Stimulated activated CD4-positive, alpha-beta T cell treated with anti-CD3 and anti-CD28 coated beads, TNF-alpha, amount 100 ng/mL, for 4 hours (primary cell): ENCODE results near the gene MED12L.

Source experiments
- DNase-seq, 3 experiments: peaks; one replicate each; pipeline ENCODE4 v3.0.0-alpha.2; 2020; ENCODE audit warnings: low read depth in 3 of 3

MED12L gene

DNA sequence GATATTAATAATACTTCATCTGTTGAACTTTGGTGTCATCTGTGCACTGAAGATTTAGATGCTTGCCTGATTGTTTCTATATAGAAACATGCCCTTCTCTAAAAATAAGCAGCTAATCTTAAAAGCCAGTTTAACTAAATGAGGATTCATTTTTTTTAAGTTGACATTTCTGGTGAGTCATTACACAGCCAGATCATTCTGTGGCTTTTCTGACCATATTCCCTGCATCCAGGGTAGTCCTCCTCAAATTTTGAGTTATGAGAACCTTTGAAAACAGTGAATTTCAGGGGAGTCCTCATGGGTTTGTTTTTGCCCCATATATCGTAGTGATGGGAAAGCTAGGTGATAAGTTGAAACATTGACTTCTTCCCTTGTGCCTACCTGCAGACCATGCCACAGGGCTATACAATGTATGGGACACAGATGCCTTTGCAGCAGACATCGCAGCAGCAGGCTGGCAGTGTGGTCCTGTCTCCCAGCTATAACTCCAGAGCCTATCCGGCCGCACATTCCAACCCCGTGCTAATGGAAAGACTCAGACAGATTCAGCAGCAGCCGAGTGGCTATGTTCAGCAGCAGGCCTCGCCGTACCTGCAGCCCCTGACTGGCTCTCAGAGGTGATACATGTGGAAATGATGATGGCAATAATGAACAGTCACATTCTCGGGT lies 325.6 kb downstream of the MED12L start:
- DNase-seq, result no peak

DNA sequence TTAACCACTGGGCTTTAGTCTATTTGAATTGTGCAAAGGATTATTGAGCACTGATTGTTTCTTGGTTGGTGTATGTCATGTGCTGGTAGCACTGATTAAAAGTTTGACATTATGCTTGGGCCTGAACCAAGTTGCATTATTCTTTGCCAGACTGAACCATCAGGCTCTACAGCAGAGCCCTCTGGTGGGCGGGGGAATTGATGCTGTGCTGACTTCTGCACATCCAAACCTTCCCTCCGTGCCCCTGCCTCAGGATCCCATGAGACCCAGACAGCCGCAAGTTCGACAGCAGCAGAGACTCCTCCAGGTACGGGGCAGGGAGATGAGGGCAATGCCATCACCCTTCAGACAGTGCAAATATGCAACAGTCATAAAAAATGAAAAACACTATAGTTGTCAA lies 327.5 kb downstream of the MED12L start:
- DNase-seq, result no peak

DNA sequence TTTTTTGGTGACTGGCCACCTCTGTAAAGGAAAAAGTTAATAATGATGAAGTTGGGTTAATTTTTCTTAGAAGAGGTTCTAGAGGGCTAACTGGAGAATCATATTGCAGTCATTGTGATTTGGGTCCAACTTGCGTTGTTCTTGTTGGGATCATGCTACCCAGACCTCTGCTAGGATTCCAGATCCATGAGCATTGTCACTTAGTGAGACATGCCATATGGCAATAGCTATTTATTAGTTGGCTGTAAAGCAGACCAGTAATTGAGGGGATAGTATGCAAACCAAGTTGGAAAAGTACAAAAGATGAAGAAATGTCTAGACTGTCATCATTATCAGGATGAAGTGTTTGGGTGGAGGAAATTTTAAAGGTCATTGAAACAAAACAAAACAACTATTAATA lies 329.8 kb downstream of the MED12L start:
- DNase-seq, result no peak

DNA sequence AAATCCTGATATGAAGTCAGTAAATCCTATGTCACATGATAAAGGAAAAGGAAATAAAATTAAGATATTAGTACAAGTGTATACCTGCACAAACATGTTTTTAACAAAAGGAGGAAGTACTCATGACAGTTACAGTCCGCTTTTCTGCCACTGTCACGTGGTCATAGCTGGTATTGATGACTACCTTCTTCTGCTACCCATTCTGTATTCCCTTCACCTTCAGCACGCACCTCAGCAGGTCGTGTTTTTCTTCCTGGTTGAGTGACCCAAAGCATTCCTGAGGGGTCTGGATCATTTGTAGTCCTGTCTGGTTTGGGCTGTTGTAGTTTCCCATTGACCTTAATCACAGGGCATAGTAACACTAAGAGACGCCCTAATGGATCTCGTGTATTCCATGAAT lies 334.3 kb downstream of the MED12L start:
- DNase-seq, result no peak

DNA sequence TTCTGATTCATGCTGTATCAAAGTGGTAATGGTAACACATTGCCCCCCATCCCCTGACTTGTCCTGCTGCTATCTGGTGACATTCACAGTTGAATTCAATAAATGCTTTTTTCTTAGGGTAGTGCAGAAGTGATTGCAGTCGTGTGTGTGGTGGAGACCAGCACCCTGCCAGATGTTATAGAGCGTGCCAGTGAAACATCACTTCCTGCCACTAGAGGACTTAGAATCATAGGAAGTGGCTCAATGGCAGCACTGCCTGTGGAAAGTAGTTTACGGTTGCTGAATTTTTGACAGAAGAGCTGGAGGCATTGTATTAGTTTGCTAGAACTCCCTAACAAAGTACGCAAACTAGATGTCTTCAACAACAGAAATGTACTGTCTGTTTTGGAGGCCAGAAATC lies 336.5 kb downstream of the MED12L start:
- DNase-seq, result no peak

DNA sequence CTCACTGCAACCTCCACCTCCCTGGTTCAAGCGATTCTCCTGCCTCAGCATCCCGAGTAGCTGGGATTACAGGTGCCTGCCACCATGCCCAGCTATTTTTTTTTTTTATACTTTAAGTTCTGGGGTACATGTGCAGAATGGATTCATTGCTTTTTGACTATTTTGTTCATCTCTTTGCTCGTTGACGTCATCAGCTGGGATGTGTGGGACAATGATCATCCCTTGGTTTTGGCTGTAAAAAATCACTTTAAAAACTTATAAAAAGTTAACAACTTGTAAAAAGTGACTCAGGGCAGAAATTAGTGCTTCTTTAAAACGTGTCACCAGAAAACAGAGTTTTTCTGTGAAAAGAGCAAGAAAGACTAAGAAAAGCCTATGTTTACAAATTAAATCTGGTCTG lies 337.6 kb downstream of the MED12L start:
- DNase-seq, result no peak

DNA sequence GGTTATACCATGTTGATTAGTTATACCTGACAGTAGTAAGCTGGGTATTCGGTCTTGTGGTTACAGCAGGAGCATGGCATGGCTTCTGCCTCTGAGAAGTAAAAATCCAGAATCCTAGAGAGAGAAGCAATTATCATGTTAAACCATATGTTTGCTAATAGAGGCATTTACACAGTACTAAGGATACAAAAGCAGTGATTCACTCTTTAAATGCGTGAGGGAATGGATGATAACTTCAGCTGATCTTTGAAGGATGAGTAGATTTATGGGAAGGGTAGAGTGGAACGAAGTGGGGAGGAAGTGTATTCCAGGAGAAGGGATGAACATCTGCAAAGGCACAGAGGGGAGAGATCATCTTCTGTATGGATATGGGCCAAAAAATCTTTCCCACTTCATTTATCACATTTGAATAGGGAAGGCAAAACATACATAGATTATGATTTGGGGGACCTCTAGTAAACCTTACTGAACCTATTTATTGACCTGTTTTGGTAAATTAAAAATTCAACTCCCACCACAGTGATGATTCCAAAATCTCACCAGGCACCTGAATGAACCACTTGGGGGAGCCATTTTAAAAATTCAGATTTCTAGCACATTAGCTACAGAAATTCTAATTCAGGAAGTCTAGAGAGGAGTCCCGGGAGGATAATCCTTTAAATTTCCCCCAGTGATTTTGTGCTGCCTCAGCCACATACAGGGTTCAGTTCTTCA lies 340.3 kb downstream of the MED12L start:
- no peak for DNase-seq

DNA sequence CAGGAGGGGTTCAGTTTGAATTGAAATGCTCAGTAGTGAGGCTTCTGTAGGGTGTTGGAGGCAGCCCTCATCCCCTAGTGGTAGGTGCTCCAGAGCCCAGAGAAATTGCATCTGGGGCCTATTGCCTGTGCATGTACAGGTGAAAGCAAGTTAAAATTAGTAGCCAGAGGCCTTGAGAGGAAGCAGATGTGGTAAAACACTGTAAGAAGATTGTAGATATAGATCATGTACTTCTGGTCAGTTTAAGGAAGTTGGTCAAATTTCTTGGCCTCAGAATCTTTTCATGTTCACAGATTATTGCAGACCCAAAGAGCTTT lies 340.8 kb downstream of the MED12L start:
- DNase-seq, result no peak

DNA sequence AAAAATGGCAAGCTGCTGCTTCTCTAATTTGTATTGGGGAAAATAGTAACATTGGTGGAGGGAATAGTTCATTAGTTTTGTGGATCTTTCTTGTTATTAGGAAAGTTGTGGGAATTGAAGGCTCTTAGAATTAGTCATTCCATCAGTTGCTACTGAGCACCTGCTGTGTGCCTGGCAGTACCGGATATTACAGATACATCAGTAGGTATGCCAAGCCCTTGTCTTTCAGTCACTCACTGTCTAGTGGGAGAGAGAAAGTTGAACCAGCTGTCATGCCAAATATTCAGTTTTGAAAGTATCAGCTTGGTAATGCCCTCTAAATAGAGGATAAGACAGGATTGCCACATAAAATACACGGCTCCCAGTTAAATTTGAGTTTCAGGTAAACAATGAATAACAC lies 342.9 kb downstream of the MED12L start:
- no peak for DNase-seq

DNA sequence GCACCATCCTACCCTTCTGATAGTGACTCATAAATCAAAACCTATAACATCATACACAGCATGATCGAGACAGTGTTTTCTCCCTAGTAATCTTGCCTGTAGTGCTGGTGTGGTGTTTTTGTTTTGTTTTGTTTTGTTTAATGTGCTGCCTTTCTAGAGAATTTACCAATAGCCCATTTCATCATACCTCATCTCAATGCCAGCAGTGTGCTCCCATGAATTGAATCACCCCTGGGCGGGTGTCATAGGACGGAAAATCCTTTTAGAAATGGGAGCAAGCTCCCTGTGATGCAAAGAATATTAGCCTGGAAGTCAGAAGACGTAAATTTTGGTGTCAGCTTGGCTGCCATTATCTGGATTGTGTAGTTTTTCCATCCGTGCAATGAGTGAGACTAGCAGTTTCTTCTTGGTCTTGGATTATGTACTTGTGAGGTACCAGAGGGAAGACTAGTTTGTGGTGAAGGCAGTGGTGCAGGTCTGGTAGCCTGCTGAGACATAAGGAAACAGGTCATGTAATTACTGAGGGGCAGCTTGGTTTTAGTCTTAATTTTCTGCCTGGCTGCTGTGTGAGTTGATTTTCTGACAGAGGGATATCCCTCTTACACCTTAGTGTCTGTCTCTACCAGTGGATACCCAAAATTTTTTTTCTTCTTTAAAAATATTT lies 345.5 kb downstream of the MED12L start:
- no peak for DNase-seq

DNA sequence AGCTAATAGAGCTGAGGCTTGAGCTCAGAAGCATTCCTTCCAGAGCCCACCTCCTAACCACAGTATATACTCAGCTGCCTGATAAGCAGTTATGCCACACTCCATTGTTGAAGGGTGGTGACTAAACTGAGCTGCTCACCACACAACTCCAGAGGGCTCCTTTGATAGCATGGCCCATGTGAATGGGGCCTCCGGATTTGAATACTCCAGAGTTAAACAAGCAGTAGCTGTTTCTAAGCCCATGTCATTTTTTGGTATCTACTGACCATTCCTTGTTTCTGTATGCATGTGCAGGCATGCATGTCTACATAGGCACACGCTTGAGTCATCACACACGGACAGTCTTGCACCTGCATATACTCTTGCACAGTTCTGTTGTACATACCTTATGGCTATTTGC lies 346.5 kb downstream of the MED12L start:
- DNase-seq, result no peak

DNA sequence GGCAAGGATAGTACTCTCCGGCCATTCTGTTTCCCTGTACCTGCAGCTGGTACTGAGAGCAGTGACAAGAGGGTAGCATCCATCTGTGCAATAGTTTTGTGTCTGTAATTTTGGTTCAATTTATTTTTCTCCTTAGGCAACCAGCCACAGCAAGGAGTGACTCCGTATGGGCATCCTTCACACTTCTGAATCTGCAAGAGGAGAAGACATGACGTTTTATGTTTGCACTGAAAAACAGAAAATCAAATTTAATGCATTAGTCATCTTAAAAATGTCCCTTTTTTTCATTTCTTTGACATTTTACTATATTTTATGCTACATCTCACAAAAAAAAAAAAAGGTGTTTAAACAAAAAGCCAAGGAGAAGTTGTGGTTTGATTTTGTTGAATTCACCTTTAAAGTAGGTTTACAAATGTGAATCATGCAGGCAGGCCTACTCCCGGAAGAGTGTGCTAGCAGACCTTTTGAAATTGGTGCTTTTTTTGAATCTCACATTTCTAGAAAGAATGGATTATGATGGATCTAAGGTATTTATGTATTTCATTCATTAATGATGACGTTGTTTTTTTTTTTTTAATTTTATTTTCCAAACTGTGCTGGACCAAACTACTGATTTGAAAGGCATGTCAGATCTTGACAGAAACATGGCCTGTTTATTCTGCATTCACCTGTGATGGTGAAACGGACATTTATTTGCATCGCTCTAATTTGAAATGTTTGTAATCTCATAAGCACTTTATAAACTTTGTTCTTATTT lies 347.3 kb downstream of the MED12L start:
- no peak for DNase-seq

DNA sequence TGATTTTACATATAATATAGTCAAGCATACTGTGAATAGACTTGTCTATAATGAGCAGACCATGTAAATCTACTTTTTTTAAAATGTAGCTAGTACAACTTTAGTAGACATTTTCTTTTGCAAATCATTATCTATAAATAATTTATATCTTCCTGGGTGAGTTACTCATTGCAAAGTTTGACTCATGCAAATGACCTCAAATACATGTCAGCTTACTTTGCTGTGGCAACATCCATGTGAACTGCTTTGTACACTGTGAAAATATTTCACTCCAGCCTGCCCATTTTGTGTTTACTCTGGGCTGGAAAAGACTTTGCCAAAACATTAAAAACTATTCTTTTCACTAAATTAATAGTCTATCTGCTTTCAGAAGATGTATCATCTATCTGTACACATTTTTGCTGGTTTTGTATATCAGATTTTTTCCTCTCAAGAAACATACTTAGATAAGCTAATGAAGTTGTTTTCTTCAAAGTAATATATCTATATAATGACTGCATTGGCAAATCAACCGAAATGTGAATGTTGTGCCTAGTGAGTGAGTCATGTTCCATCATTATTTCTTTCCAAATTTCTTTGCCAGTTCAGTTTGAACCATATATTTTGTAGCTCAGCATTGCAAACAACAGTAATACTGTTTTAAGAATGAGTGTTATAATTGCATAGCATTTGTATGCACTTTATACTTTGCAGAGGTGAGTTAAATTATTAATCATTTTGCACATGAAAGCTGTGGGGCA lies 348.9 kb downstream of the MED12L start:
- no peak for DNase-seq

DNA sequence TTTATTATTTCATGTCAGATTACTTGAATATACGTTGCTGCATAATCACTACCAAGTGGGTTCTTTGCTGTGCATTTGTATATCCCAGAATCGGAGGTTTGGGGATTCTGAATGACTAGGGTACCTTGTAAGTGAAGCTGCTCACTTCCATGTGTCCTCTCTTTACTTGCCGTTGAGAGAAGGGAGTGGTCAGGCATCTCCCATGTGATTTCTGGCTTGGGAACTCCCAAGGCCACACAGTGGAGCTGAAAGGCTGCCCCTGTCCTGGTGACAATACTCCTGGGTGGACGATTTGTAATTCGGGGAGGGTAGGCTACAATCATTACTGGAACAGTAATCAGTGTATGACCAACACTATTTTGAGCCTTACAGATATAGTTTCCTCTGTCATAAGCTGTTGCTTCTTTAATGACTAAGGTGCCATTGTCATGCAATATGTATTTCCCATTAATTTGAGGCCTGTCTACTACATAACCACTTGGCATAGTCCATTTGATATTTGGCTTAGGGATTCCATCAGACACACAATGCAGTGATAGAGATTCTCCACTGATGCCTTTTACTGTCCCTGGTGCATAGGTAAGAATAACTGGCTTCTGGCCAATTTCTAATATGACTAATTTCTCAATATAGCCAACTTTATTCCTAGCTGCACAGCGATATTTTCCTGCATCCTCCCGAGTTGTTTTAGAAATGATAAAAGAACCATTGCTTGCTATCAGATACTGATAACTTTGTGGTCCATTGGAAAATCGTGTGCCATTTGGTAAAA lies 351.4 kb downstream of the MED12L start:
- DNase-seq, result no peak

DNA sequence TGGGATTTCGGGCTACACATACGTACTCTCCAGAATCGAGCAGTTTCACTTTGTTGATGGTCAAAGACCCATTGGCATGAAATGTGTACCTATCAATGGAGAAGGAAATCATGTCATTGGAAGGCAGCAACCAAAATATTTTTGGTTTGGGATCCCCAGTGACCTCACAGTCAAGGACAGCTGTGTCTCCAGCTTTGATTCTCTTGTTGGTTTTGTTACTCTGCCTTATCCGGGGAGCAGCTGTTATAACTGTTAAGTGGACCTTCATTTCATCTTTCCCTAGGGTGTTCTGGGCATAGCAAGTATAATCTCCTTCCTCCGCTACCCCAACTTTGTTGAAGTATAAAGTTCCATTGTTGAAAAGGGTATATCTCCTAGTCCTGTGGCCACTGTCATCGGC lies 352.4 kb downstream of the MED12L start:
- DNase-seq, result no peak

DNA sequence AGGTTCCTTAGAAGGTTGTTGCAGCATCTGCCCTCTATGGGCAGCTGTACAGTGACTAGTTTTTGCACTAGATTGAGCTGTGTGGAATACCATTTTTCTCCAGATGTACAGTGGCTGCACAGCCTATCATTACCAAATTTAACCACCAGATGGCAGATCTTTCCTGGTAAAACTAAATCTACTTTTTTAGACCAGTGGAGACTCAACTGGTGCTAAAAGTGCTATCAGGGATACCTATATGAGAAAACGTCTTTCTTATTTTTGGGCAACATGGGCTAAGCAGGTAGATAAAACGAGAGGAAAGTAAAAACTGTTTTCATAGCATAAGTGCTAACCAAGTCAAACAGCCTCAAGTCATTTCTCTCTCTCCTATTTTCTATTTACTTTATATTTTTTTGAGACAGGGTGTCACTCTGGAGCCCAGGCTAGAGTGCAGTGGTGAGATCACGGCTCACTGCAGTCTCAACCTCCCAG lies 354.2 kb downstream of the MED12L start:
- no peak for DNase-seq

DNA sequence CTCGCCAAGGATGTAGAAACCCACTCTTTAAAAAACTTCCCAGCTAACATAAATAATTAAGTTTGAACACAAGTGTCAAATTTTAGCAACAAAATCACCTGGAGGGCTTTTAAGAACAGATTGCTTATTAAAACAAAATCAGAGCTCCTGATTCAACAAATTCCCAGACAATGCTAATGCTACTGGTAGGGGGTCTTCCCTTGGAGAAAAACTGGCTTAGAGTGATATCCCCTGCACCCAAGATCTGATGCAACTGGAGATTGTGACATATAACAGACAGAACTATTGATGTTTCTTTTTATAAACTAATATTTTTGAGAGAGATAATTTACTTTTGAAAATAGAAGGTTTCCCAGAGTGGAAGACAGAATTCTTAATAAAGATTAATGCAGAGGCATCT lies 355.5 kb downstream of the MED12L start:
- no peak for DNase-seq

DNA sequence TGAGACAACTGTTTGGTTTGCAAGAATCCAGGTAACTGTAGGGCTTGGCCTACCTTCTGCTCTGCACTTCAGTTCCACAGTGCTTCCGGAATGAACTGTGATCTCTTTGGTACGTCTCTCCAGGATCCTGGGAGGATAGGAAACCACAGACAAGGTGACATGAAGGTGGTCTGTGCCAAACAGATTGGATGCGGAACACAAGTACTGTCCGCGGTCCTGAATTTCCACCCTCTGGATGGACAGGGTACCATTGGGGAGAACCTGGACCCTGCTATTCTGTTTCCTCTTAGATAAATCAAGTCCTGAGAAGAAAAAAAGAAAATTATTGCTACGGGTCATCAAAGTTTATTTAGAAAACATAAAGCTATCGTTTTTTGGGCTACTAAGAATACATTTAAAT lies 358.1 kb downstream of the MED12L start:
- DNase-seq, result no peak

DNA sequence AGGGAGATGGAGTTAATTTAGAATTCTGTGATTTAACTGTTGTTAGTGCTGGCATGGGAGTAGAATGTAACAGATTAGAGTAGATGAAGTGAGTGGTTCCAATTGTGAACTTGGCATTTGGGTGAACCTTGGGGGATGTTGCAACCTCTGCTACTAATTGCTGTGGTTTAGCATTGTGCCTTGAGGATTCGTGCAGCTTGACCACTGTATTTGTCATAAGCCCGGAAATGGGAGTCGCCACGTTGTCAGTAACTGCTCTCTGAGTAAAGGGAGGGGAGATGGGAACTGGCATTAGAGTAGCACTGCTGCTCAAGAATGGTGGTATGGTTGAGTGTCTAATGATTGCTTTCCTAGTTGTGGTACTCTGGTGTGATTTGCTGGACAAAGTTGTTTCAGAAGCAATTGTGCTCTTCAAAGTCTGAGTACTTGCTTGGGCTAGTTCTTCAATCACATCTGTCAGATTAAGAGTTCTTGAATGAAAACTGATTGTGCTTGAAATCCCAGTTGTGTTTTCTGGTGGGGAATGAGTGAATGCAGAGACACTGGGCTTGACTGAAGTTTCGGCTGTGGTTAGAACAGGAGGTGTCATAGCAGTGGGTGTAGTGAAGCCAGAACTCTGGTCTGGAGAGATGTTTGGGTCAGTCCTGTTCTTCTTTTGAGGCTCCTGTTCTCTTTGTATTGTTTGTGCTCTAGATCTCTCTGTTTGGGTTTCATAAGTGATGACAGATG lies 360.0 kb downstream of the MED12L start:
- no peak for DNase-seq

DNA sequence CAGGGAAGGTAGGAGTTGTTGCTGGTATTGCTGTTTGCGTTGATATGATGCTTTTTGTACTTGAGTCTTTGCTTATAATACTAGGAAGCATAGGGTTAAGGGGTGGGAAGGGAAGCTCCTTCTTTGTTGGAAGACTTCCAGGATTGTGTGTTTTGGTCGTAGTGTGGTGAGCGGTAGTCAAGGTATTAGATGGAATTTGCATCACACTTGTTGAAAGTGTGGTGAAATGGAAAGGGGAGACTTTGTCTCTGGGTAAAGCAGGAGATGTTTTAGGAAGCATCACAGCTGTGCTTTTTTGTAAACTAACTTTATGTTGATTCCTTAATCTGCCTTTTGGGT lies 360.5 kb downstream of the MED12L start:
- no peak for DNase-seq

DNA sequence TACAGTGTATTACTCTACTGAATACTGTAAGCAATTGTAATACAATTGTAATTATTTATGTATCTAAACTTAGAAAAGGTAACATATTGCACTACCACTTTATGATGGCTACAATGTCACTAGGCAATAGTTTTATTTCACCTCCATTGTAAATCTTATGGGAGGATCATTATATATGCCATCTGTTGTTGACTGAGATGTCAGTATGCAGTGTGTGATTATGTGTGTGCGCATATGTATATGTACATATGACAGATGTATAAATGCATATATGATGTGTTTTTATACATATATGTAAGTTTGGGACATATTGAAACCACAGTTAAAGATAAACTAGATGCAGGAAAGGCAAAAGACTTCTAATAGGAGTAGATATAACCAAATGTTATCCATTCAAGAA lies 366.9 kb downstream of the MED12L start:
- DNase-seq, result no peak
